Fibroblast of lung (primary cell): ENCODE data around the gene ENO1.

Experiments used
- CTCF ChIP-seq, 2 donors: IDR thresholded peaks in 1 of 2; conservative IDR thresholded peaks in 1 of 2; 1 replicate in 1 of 2; 2 replicates in 1 of 2; pipeline ENCODE4 v1.5.1; 2011 to 2012; ENCODE audit warnings: low read length in 2 of 2, control low read depth in 1 of 2, inconsistent platforms in 1 of 2, low read depth in 1 of 2, mild to moderate bottlenecking in 1 of 2
- EZH2 ChIP-seq: IDR thresholded peaks from 2 replicates; pipeline ENCODE4 v1.5.1; 2012; ENCODE audit warnings: low read length, control low read depth, mild to moderate bottlenecking; ENCODE audit errors: missing control alignments

DNA sequence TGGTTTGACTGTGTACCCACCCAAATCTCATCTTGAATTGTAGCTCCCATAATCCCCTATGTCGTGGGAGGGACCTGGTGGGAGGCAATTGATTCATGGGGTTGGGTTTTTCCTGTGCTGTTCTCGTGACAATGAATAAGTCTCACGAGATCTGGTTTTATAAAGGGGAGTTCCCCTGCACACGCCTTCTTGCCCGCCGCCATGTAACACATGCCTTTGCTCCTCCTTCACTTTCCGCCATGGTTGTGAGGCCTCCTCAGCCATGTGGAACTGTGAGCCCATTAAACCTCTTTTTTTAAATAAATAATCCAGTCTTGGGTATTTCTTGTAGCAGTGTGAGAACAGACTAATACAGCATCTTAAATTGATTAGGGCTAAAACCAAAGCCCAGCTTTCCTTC, 38.5 kb downstream of the ENO1 start:
- TF ChIP-seq CTCF (conservative IDR thresholded peaks at IDR 0.05 in 1 of 2, IDR thresholded peaks at IDR 0.05 in 1 of 2; ENCODE audit: low read depth in 1 of 2, low read length in 2 of 2), result no peak
- no peak for TF ChIP-seq EZH2
